MM.1S (cell line): ENCODE data around the gene MATR3.

Experiments
- DNase-seq: peaks from one replicate; pipeline ENCODE4 v3.0.0-alpha.2; 2015
- H2AFZ ChIP-seq: fragments of 300-600 bp; sonication (generic); 2 replicates; pipeline ENCODE4 v1.6.0; 2016; ENCODE audit warnings: antibody characterized with exemption, low read length
- H3F3A ChIP-seq: fragments of 300-600 bp; sonication (generic); 2 replicates; pipeline ENCODE4 v1.6.1; 2016; ENCODE audit warnings: mild to moderate bottlenecking, antibody characterized with exemption, low read length, moderate library complexity, mixed read lengths; ENCODE audit not compliant: insufficient read depth
- H3K27ac ChIP-seq: fragments of 300-600 bp; sonication (generic); 2 replicates; pipeline ENCODE4 v1.5.1; 2016; ENCODE audit warnings: mild to moderate bottlenecking, low read length
- H3K27me3 ChIP-seq: fragments of 300-600 bp; sonication (generic); replicated peaks from 2 replicates; pipeline ENCODE4 v1.6.0; 2016; ENCODE audit warnings: low read length; ENCODE audit not compliant: insufficient read depth
- H3K36me3 ChIP-seq: fragments of 300-600 bp; sonication (generic); replicated peaks from 2 replicates; pipeline ENCODE4 v1.6.1; 2016; ENCODE audit warnings: mild to moderate bottlenecking, low read length, mixed read lengths; ENCODE audit not compliant: insufficient read depth
- H3K4me1 ChIP-seq: fragments of 300-600 bp; sonication (generic); 2 replicates; pipeline ENCODE4 v1.6.1; 2016; ENCODE audit warnings: low read length, mixed read lengths
- H3K4me2 ChIP-seq: fragments of 300-600 bp; sonication (generic); 2 replicates; pipeline ENCODE4 v1.6.0; 2016; ENCODE audit warnings: low read depth, low read length
- H3K4me3 ChIP-seq: fragments of 300-600 bp; sonication (generic); 2 replicates; pipeline ENCODE4 v1.5.1; 2016; ENCODE audit warnings: low read length, mixed read lengths
- H3K79me2 ChIP-seq: fragments of 300-600 bp; sonication (generic); 2 replicates; pipeline ENCODE4 v1.6.1; 2016; ENCODE audit warnings: mixed run types, low read length, mixed read lengths
- H3K9ac ChIP-seq: fragments of 300-600 bp; sonication (generic); 2 replicates; pipeline ENCODE4 v1.6.1; 2016; ENCODE audit warnings: low read length, mixed read lengths
- H3K9me2 ChIP-seq: fragments of 300-600 bp; sonication (generic); replicated peaks from 2 replicates; pipeline ENCODE4 v1.6.1; 2016; ENCODE audit warnings: mild to moderate bottlenecking, low read length, mixed read lengths; ENCODE audit not compliant: insufficient read depth
- H3K9me3 ChIP-seq: fragments of 300-600 bp; sonication (generic); replicated peaks from 2 replicates; pipeline ENCODE4 v1.6.1; 2016; ENCODE audit warnings: mild to moderate bottlenecking, low read length, mixed read lengths; ENCODE audit not compliant: insufficient read depth
- H4K20me1 ChIP-seq: fragments of 300-600 bp; sonication (generic); 2 replicates; pipeline ENCODE4 v1.6.1; 2016; ENCODE audit warnings: mild to moderate bottlenecking, low read length, moderate library complexity, mixed read lengths; ENCODE audit not compliant: insufficient read depth
- EZH2 ChIP-seq: fragments of 300-600 bp; sonication (generic); optimal IDR thresholded peaks from 2 replicates; pipeline ENCODE3; 2017; ENCODE audit warnings: low read depth, mild to moderate bottlenecking, antibody characterized with exemption, low read length, mixed read lengths
- EZH2phosphoT487 ChIP-seq: fragments of 300-600 bp; sonication (generic); IDR thresholded peaks from 2 replicates; pipeline ENCODE4 v1.6.1; 2018; ENCODE audit warnings: antibody characterized with exemption, low read length
- TF ChIP-seq, protein P1 (sequence below): fragments of 300-600 bp; sonication (generic); IDR thresholded peaks from 2 replicates; pipeline ENCODE4 v1.5.1; 2016; ENCODE audit warnings: antibody characterized with exemption, low read length, mixed read lengths

Gene MATR3

DNA sequence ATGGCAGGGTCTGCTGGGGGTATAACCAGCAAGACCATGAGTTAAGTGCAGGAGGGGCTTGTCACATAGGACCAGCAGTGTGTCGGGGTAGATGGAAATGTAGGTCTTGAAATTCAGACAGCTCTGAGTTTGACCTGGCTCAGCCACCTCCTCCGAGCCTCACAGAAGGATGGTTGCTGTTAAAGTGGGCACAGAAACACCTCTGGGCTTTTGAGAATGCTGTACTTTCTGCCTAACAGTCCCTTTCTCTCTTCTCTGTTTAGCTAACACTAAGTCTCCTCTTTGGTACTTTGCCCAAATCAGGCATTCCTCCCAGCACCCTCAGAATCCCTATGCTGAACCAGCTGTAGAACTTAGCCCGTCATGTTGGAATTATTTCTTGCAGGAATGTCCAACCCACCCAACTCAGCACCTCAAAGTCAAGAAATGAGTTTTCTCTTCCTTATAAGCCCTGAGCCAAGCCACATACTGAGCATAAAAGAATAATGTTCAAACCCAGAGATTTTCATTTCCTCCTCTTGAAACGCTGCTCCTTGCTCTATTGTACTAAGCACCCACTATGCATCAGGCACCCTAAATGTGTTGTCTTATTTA lies 41.7 kb upstream of the MATR3 start:
- H3K4me2 ChIP-seq = no peak overlapping the region
- no peaks in the 10 kb centered on the region for H3K9me2 ChIP-seq
- DNase-seq = no peak
- H3F3A ChIP-seq = no peaks in the 10 kb centered on the region
- H4K20me1 ChIP-seq = no peaks in the 10 kb centered on the region
- no peaks in the 10 kb centered on the region for H3K79me2 ChIP-seq
- H3K4me1 ChIP-seq = no peaks in the 10 kb centered on the region
- no peaks in the 10 kb centered on the region for H3K9me3 ChIP-seq
- H2AFZ ChIP-seq = no peak overlapping the region
- H3K9ac ChIP-seq = no peak overlapping the region
- no peak overlapping the region for H3K4me3 ChIP-seq
- H3K27me3 ChIP-seq = no peaks in the 10 kb centered on the region
- H3K36me3 ChIP-seq = no peaks in the 10 kb centered on the region
- H3K27ac ChIP-seq = no peak overlapping the region
- TF ChIP-seq, protein P1, sequence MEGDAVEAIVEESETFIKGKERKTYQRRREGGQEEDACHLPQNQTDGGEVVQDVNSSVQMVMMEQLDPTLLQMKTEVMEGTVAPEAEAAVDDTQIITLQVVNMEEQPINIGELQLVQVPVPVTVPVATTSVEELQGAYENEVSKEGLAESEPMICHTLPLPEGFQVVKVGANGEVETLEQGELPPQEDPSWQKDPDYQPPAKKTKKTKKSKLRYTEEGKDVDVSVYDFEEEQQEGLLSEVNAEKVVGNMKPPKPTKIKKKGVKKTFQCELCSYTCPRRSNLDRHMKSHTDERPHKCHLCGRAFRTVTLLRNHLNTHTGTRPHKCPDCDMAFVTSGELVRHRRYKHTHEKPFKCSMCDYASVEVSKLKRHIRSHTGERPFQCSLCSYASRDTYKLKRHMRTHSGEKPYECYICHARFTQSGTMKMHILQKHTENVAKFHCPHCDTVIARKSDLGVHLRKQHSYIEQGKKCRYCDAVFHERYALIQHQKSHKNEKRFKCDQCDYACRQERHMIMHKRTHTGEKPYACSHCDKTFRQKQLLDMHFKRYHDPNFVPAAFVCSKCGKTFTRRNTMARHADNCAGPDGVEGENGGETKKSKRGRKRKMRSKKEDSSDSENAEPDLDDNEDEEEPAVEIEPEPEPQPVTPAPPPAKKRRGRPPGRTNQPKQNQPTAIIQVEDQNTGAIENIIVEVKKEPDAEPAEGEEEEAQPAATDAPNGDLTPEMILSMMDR = no peak
- TF ChIP-seq EZH2phosphoT487 = no peak
- no peak for TF ChIP-seq EZH2

DNA sequence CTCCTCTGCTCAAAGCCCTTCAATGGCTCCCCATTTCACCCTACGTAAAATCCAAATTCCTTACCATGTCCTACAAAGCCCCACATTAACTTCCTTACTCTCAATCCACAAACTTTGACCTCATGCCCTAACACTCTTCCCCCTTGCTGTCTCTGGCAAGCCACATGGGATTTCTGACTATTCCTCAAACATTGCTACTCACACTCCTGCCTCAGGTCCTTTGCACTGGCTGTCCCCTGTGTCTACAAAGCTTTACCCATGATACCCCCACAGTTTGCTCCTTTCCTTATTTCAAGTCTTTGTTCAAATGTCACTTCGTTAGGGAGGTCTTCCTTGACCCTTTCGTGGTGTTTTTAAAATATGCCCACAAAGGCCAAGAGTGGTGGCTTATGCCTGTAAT lies 40.4 kb upstream of the MATR3 start:
- H2AFZ ChIP-seq = no peak overlapping the region
- H3K27me3 ChIP-seq = no peaks in the 10 kb centered on the region
- H3K36me3 ChIP-seq = no peaks in the 10 kb centered on the region
- H3K9me2 ChIP-seq = no peaks in the 10 kb centered on the region
- H3K4me1 ChIP-seq = no peaks in the 10 kb centered on the region
- H3K4me3 ChIP-seq = no peak overlapping the region
- H3K79me2 ChIP-seq = no peaks in the 10 kb centered on the region
- no peak for DNase-seq
- no peak overlapping the region for H3K9ac ChIP-seq
- H3K27ac ChIP-seq = no peak overlapping the region
- H3F3A ChIP-seq = no peaks in the 10 kb centered on the region
- H3K9me3 ChIP-seq = no peaks in the 10 kb centered on the region
- TF ChIP-seq EZH2 = no peak
- no peak for TF ChIP-seq EZH2phosphoT487
- no peaks in the 10 kb centered on the region for H4K20me1 ChIP-seq
- no peak overlapping the region for H3K4me2 ChIP-seq

DNA sequence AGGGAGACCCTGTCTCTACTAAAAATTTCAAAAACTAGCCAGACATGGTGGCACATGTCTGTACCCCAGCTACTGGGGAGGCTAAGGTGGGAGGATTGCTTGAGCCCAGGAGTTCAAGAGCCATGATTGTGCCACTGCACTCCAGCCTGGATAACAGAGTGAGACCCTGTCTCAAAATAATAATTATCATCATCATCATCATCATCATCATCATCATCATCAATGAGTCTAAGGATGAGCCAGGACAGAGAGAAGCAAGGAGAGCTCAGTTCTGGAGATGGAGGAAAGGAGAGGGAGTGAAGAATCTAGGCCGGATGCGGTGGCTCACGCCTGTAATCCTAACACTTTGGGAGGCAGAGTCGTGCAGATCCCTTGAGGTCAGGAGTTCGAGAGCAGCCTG lies 36.7 kb upstream of the MATR3 start:
- Histone ChIP-seq H3K79me2 (no peaks in the 10 kb centered on the region), H3K9ac (no peak overlapping the region), H3K4me3 (no peak overlapping the region), H4K20me1 (no peaks in the 10 kb centered on the region), H3K9me3 (no peaks in the 10 kb centered on the region), H3K27ac (no peak overlapping the region), H3K4me2 (no peak overlapping the region), H2AFZ (no peak overlapping the region), H3K27me3 (no peaks in the 10 kb centered on the region), H3F3A (no peaks in the 10 kb centered on the region), H3K36me3 (no peaks in the 10 kb centered on the region), H3K4me1 (no peaks in the 10 kb centered on the region), H3K9me2 (no peaks in the 10 kb centered on the region)
- no peak for DNase-seq
- TF ChIP-seq EZH2 (no peak), EZH2phosphoT487 (no peak)
- TF ChIP-seq, protein P1 = no peak

DNA sequence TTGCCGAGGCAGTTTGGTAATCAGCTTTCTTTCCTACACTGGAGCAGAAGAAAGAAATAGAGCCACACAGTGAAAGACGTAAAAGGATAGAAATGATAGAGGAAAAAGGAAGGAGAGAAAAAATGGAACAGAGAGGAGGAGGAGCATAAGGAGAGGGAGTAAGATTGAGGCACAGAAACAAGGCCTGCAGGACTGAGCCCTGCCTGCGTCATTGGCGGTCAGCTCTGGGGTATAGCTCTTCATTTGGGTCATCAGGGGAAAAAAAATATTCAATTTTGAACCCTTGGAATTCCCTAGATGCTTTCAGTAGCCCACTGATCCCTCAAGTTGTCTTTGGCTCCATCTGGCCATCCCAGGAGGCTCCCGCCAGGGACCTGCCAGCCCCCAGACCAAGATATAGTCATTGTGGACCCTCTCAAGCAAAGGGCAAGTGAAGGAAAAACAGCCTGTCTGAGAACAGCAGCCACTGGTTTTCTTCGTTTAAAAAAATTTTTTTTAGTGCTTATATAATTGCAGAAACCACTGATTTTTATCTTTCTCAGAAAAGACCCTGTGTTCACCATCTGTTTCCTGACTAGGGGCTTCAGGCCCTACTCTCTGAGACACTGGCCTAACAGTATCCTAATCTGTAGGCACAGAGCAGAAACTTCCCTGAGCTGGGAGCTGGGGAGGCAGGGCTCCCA lies 31.3 kb upstream of the MATR3 start:
- TF ChIP-seq, protein P1 = no peak
- TF ChIP-seq EZH2phosphoT487 (no peak), EZH2 (no peak)
- Histone ChIP-seq H3K9me3 (no peaks in the 10 kb centered on the region), H3F3A (no peaks in the 10 kb centered on the region), H2AFZ (no peak overlapping the region), H3K4me2 (no peak overlapping the region), H3K9me2 (no peaks in the 10 kb centered on the region), H3K36me3 (no peaks in the 10 kb centered on the region), H3K27me3 (no peaks in the 10 kb centered on the region), H3K4me3 (no peak overlapping the region), H3K79me2 (no peaks in the 10 kb centered on the region), H3K9ac (no peak overlapping the region), H3K27ac (no peak overlapping the region), H4K20me1 (no peaks in the 10 kb centered on the region), H3K4me1 (peaks cover 5% of the 10 kb centered on the region)
- DNase-seq = no peak
